Inflammatory macrophage treated with lipopolysaccharide for 1 hour (primary cell): ENCODE data around the gene PLEKHH1.
A peak's percentile ranks its signal among the peaks of the same experiment; 100 is the strongest.
"Not testable (repeated sequence)": the region's sequence is repeated elsewhere in the genome, so short reads cannot be mapped to it uniquely, and the experiment has no call there.

ENCODE experiments used
- DNase-seq, 2 donors: peaks; one replicate each; pipeline ENCODE4 v3.0.0-alpha.2; 2020 to 2022

The PLEKHH1 gene

GRCh38 chr14:67536087-67536486, 3.0 kb downstream of the PLEKHH1 start:
- DNase-seq: no peak

DNA sequence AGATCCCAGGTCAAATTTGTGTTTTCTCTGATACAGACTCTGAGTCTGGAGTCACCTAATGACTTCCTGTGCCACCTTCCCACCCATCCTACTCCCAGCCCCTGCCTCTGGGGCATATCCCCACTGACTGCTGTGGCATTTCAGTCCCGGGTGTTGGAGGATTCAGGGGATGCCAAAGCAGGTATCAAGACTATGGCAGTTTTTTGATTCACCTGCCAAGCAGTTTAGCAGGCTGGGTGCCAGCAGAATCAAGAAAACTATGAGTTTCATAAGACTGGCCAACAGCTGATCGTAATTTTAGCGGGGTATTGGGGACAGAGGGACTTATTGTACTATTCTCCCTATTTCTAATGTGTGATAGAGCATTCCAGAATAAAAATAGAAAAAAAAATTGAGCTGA, 4.6 kb downstream of the PLEKHH1 start:
- no peak for DNase-seq

- DNase-seq: no peak
These were observed 5.4 kb downstream of the PLEKHH1 start for GRCh38 chr14:67538501-67538900.

DNA sequence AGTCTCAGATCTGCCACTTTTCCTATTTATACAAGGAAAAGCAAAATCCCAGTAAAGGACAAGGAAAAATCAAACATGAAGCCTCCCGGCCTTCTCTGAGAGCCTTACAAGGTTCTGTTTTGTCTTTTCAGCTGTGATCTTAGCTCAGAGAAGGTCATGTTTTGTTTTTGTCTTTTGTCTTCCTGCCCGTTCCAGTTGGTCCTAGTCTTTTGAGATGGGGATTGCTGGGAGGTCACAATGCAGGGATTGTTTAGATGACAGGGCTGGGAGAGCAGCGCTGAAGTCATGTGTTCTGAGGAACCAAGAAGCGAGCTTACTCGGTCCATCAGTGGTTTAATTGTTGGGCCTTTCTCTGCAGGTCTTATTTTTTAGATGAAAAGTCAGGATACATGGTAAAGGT, 6.0 kb downstream of the PLEKHH1 start:
- no peak for DNase-seq

DNA sequence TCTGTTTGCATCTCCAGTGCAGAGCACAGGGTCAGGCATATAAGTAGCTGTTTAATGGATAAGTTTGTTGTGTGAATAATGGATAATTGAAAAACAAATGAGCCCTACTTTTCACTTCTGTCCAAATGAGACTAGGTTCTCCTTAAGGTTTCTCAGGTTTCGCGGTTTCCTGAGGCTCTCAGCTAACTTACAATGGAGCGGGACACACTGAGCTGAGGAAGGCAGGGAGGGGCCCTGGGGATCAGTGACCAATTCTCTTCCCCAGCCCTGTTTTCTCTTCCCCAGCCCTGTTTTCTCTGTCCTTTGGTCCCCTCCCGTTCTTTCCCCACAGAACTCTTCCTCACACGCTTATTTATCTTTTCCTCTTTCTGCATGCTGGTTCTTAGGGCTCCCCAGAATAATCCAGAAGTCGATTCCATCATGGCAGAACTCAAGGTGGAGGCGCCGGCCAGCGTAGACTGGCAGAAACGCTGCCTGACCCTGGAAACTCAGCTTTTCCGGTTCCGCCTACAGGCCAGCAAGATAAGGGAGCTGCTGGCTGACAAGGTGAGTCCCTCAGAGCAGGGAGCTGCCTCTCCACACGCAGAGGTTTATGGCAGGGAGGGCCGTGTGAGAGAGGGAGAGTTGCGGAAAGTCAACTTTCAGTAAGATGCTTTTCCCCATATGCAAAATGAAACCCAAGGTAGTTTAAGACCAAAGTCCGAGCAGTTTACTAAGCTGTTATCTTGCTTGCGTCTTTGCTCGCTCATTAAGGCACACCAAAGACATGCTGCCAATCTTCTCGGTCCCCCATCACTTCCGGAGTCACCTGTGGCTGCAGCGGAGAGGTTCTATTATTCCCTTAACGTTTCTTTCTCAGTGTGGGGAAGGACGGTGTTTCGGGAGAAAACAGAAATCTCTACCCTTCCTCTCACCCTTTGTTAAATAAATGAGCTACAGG, 8.6 kb downstream of the PLEKHH1 start:
- no peak for DNase-seq

GRCh38 chr14:67542620-67543019, 9.5 kb downstream of the PLEKHH1 start:
- DNase-seq: not testable (repeated sequence)

DNA sequence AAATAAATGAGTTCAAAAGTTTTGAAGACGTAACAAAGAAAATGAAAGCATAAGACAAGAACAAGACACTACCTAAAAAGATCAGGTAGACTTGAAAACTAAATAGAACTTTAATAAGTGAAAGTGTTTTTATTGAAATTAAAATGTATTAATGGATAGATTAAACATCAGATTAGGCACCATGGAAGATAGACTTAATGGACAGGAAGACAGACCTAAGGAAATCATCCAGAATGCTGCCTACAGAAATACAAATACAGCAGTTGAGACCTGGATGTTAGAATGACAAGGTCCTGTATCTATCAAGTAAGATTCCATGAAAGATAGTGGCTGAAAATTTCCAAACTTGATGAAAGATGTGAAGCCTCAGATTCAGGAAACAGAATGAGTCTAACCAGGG, 11.5 kb downstream of the PLEKHH1 start:
- no peak for DNase-seq

GRCh38 chr14:67547224-67547780, 14.2 kb downstream of the PLEKHH1 start:
- no peak for DNase-seq

DNA sequence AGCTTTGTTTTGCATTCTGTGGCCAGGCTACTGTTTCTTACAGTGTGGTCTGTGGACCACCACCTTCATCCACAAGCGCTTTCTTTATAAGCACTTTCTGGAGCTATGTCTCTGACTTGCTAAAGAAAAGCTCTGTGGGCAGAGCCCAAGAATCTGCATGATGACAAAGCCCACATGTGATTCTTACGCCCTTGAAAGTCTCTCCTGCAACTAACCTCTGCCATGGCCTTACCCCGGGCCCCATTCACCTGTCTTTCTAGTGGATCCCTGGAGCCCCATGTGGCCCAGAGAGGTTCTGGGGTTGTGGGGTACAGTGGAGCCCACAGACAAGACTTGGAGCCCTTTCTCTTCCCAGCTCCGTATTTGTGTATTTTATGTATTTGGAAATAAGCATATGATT, 16.6 kb downstream of the PLEKHH1 start:
- no peak for DNase-seq

GRCh38 chr14:67551123-67551522, 18.0 kb downstream of the PLEKHH1 start:
- no peak for DNase-seq

DNA sequence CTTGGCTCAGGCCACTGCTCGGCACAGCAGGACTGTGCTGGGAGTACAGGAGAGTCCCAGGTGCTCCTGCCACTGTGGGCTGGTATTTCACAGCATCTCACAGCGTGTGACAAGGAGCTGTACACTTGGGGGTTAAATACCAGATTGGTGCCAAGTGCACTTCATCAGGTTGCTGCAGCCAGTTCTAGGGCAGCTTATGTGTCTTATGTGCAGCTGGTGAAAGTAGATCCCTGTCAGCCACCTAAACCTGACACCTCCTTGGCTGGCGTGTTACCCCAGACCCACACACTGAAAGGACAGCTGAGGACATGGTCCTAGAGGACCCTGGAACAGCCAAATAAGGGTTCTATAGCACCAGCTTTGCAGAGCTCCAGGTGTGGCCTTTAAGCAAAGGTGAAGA, 18.9 kb downstream of the PLEKHH1 start:
- no peak for DNase-seq

DNA sequence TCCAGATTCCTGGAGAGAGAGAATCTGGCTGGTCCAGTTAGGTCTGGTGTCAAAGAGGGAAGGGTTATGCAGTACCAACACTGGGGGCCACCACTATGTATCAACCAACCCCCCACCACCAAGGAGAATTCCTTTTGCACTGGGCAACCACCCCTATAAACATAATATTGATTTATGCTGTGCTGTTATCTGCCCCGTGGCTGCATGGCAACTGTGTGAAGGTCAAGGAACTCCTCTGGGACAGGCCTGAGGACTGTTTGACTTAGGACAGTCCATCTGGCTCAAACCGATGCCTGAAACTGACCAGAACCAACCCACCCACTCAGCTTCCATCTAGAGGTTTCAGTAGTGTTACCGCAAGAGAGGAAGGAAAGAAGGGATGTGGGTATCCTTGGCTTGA, 20.5 kb downstream of the PLEKHH1 start:
- no peak for DNase-seq

DNA sequence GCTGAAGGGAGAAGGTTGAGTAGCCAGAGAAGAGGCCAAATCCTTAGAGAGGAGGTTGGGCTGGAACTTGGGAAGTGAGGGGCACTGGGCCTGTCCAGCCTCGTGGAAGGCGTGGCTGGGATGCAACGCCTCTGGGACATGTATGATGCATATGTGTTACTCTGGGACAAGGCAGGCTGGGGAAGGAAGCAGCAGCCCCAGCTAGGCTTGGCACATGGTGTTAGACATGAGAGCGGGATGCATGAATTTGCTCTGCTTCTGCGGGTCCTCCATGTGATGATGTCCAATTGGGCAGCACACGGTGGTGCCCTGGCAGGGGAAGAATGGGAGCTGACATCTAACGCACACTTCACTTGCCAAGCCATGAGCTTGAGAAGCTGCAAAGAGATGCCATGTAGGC, 21.3 kb downstream of the PLEKHH1 start:
- DNase-seq: no peak

DNA sequence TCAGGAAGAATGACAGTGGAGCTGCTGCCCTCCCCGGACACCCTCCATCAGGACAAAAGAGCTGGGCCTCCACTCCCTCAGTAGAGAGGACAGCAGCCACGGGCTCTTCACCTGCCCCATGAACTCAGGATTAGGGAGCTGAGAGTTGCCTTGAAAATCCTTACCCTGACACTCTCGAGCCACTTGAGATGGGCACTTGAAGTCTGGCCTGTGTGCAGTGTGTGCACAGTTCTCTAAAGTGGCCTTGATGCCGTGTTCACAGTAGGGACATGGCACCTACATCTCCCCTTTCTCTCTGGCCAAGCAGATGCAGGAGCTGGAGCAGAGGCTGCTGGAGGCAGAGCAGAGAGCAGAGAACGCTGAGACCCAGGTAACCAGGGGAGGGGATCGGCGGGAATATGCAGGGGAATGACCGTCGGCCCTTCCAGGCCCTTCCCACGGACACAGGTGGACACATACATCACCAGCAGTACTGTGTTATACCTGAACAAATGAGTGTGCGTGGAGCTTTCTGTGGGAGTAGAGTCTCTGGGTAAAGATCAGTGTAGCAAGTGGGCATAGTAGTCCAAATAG, 22.5 kb downstream of the PLEKHH1 start:
- DNase-seq: no peak

- no peak for DNase-seq
These were observed 23.6 kb downstream of the PLEKHH1 start for GRCh38 chr14:67556671-67557070.

DNA sequence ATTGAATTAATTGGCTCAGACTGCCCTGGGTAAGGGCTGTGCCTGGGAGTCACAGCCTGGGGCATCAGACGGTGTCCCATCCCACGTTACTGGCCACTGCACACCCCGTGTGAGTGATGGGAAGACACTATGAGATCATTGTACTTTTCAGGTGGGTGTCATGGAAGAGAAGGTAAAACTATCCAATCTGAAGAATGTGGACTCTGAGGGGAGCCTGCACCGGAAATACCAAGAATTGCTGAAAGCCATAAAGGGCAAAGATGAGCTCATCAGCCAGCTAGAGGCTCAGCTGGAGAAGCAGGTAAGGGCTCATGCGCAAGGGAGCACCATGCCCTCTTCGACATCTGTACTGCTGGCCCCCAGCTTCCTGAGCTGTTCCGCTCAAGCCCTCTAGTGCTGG, 24.0 kb downstream of the PLEKHH1 start:
- DNase-seq: no peak

- DNase-seq: no peak
These were observed 24.6 kb downstream of the PLEKHH1 start for GRCh38 chr14:67557656-67558055.

DNA sequence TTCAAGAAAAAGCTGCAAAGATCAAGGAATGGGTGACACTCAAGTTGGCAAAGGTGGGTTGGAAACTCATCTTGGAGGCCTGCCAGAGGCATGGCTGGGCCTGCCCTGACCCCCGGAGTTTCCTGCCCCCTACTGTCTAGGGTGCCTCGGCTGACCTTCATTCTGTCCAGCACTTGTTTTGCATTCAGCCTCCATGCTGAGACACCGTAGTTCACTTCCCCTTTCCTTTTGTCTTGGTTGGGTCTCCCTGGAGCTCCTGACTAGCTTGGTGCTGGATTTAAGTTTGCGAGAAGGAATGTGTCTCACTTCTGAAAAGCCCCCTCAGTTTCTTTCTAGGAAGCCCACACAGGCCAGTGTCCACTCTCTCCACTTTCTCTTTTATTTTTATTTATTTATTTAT, 26.5 kb downstream of the PLEKHH1 start:
- DNase-seq: peak in 1 of 2 donors; percentile 12

GRCh38 chr14:67562025-67562775, 29.1 kb downstream of the PLEKHH1 start:
- DNase-seq: no peak

DNA sequence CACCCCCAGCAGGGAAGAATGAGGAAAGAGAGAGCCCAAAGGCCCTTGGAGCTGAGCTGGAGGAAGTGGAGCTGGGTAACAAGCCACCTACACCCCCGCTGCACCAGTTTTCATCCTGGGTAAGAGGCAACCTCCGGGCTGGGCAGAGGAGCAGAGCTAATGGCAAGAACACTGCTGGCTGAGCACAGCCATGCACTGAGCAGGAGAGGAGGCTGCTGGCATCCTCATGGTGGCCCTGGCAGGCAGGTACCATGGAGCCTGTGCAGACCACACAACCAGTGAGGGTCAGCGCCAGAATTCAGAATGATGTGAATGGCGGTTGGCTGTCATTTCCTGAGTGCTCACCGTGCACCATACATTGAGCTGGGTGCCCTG, 29.7 kb downstream of the PLEKHH1 start:
- DNase-seq: no peak

- DNase-seq: no peak
These were observed 31.1 kb downstream of the PLEKHH1 start for GRCh38 chr14:67564236-67564635.

GRCh38 chr14:67566908-67567307, 33.8 kb downstream of the PLEKHH1 start:
- no peak for DNase-seq

GRCh38 chr14:67567654-67568053, 34.6 kb downstream of the PLEKHH1 start:
- DNase-seq: no peak
